Skeletal muscle cell (primary cell): ENCODE results near the gene LAMA3.

Source experiments
- DNase-seq: peaks from one replicate; pipeline ENCODE4 v3.0.0-alpha.2; 2010; ENCODE audit warnings: low read depth
- H3K4me3 ChIP-seq: 2 replicates; pipeline ENCODE4 v1.5.1; 2011; ENCODE audit warnings: low read depth, mild to moderate bottlenecking, control low read depth, low read length, moderate library complexity

The LAMA3 gene

GRCh38 chr18:23803755-23804154 lies 114.5 kb downstream of the LAMA3 start:
- DNase-seq = no peak

GRCh38 chr18:23805898-23806297 lies 116.6 kb downstream of the LAMA3 start:
- H3K4me3 ChIP-seq = no peak overlapping the region
- peak; percentile 48 for DNase-seq

More at GRCh38 chr18:23803755-23804154, 114.5 kb downstream of the LAMA3 start:
- H3K4me3 ChIP-seq = no peak overlapping the region

GRCh38 chr18:23809415-23809814 lies 120.2 kb downstream of the LAMA3 start:
- H3K4me3 ChIP-seq = no peak overlapping the region
- DNase-seq = no peak

- no peak overlapping the region for H3K4me3 ChIP-seq
- DNase-seq = no peak
Observed at GRCh38 chr18:23810396-23810795, 121.1 kb downstream of the LAMA3 start.

GRCh38 chr18:23811176-23811575 lies 121.9 kb downstream of the LAMA3 start:
- DNase-seq = no peak
- H3K4me3 ChIP-seq = no peak overlapping the region

GRCh38 chr18:23812546-23813440 lies 123.5 kb downstream of the LAMA3 start:
- no peak overlapping the region for H3K4me3 ChIP-seq
- no peak for DNase-seq

- no peak for DNase-seq
- no peak overlapping the region for H3K4me3 ChIP-seq
Observed at GRCh38 chr18:23814991-23815614, 125.8 kb downstream of the LAMA3 start.

- DNase-seq = no peak
- no peak overlapping the region for H3K4me3 ChIP-seq
Observed at GRCh38 chr18:23816021-23816420, 126.8 kb downstream of the LAMA3 start.

- DNase-seq = no peak
- no peak overlapping the region for H3K4me3 ChIP-seq
Observed at GRCh38 chr18:23816740-23817139, 127.5 kb downstream of the LAMA3 start.

- no peak for DNase-seq
- no peak overlapping the region for H3K4me3 ChIP-seq
Observed at GRCh38 chr18:23819001-23819400, 129.7 kb downstream of the LAMA3 start.

- DNase-seq = no peak
- no peak overlapping the region for H3K4me3 ChIP-seq
Observed at GRCh38 chr18:23822590-23823385, 133.5 kb downstream of the LAMA3 start.

GRCh38 chr18:23824240-23824639 lies 135.0 kb downstream of the LAMA3 start:
- DNase-seq = no peak
- no peak overlapping the region for H3K4me3 ChIP-seq

- no peak for DNase-seq
- no peak overlapping the region for H3K4me3 ChIP-seq
Observed at GRCh38 chr18:23824669-23825068, 135.4 kb downstream of the LAMA3 start.

GRCh38 chr18:23825496-23825895 lies 136.2 kb downstream of the LAMA3 start:
- H3K4me3 ChIP-seq = no peak overlapping the region
- no peak for DNase-seq

- peak; percentile 95 for DNase-seq
Observed at GRCh38 chr18:23825978-23826405, 136.7 kb downstream of the LAMA3 start.

GRCh38 chr18:23826850-23827620 lies 137.8 kb downstream of the LAMA3 start:
- H3K4me3 ChIP-seq = no peak overlapping the region
- no peak for DNase-seq

More at GRCh38 chr18:23825978-23826405, 136.7 kb downstream of the LAMA3 start:
- H3K4me3 ChIP-seq = no peak overlapping the region

GRCh38 chr18:23827681-23828080 lies 138.4 kb downstream of the LAMA3 start:
- no peak overlapping the region for H3K4me3 ChIP-seq
- no peak for DNase-seq

GRCh38 chr18:23828426-23828825 lies 139.2 kb downstream of the LAMA3 start:
- DNase-seq = no peak
- H3K4me3 ChIP-seq = no peak overlapping the region

GRCh38 chr18:23832911-23833310 lies 143.7 kb downstream of the LAMA3 start:
- DNase-seq = no peak
- H3K4me3 ChIP-seq = no peak overlapping the region
